Esophagus (tissue), 2 donors: ENCODE measurements around the gene GDAP1L1. TPM values are rescaled to one million over a fixed set of nuclear protein-coding genes. Genes with fewer than 3 reads are reported as not detected.

Source experiments
- H3K27ac ChIP-seq, 2 donors: one replicate each; pipeline ENCODE4 v1.5.1; 2013; ENCODE audit warnings: low read depth in 2 of 2, mild to moderate bottlenecking in 2 of 2, inconsistent platforms in 1 of 2, low read length in 1 of 2, moderate library complexity in 1 of 2
- H3K27me3 ChIP-seq, 2 donors: one replicate each; pipeline ENCODE4 v1.6.1; 2013; ENCODE audit warnings: low read length in 2 of 2, control low read depth in 1 of 2, mild to moderate bottlenecking in 1 of 2; ENCODE audit not compliant: insufficient read depth in 2 of 2, control insufficient read depth in 1 of 2
- H3K36me3 ChIP-seq, 2 donors: one replicate each; pipeline ENCODE4 v1.6.1; 2013; ENCODE audit warnings: low read length in 1 of 2; ENCODE audit not compliant: control insufficient read depth in 2 of 2, insufficient read depth in 2 of 2
- H3K4me1 ChIP-seq, 2 donors: one replicate each; pipeline ENCODE4 v1.6.1; 2013; ENCODE audit warnings: low read length in 1 of 2; ENCODE audit not compliant: control insufficient read depth in 2 of 2, insufficient read depth in 2 of 2
- H3K4me3 ChIP-seq, 2 donors: one replicate each; pipeline ENCODE4 v1.5.1; 2013; ENCODE audit warnings: low read length in 2 of 2, mild to moderate bottlenecking in 2 of 2, low read depth in 1 of 2, moderate library complexity in 1 of 2
- H3K9me3 ChIP-seq, 2 donors: one replicate each; pipeline ENCODE4 v1.6.1; 2013; ENCODE audit warnings: mild to moderate bottlenecking in 2 of 2, low read depth in 1 of 2, low read length in 1 of 2, moderate library complexity in 1 of 2; ENCODE audit not compliant: control insufficient read depth in 2 of 2, insufficient read depth in 1 of 2
- WGBS, 2 donors: extraction: QIAGEN DNeasy Blood & Tissue Kit; methylation state at CpG; one replicate each; pipeline ENCODE4 v1.1.7; 2013; 5-methylcytosine and 5-hydroxymethylcytosine counted together
- polyA plus RNA-seq, 2 donors: library from polyadenylated mRNA; stranded (reverse); fragments of 200-250 nt; gene quantifications; one replicate each; pipeline ENCODE4 v1.2.3, GENCODE V29; 2013
- donor health status: healthy with polysubstance abuse.
- donor health status: Bipolar disorder and iron deficiency.

The GDAP1L1 gene
- not detected for polyA plus RNA-seq

GRCh38 chr20:44247131-44247571, at the start of gene GDAP1L1:
TSS of gene GDAP1L1 (plus strand) at chr20:44247308. CDS start at chr20:44247335, 27 bp downstream.
- WGBS, 2 donors = 4 to 7% methylated on average over 26 to 32 of the region's 32 CpGs
- Histone ChIP-seq H3K9me3 (no peaks in the 10 kb centered on the region), H3K4me1 (peaks cover 2 to 3% of the 10 kb centered on the region in 2 donors), H3K27me3 (no peaks in the 10 kb centered on the region), H3K4me3 (no peak within 1 kb of the TSS), H3K36me3 (no peaks in the 10 kb centered on the region), H3K27ac (no peak within 1 kb of the TSS)

GRCh38 chr20:44198872-44199271, 48.2 kb upstream of the GDAP1L1 start:
- Histone ChIP-seq H3K4me3 (no peak overlapping the region), H3K36me3 (peaks cover 16 to 21% of the 10 kb centered on the region in 2 donors), H3K27me3 (no peaks in the 10 kb centered on the region), H3K4me1 (peaks cover 0 to 2% of the 10 kb centered on the region in 2 donors), H3K9me3 (no peaks in the 10 kb centered on the region), H3K27ac (no peak overlapping the region)
- WGBS, 2 donors = 86 to 89% methylated on average over 4 of the region's 4 CpGs

GRCh38 chr20:44199877-44200276, 47.2 kb upstream of the GDAP1L1 start:
- no peak overlapping the region for H3K27ac ChIP-seq
- WGBS, 2 donors = 89 to 90% methylated on average over 4 of the region's 4 CpGs
- peaks cover 16 to 23% of the 10 kb centered on the region in 2 donors for H3K36me3 ChIP-seq

GRCh38 chr20:44200371-44200770, 46.7 kb upstream of the GDAP1L1 start:
- H3K4me1 ChIP-seq = peaks cover 0 to 4% of the 10 kb centered on the region in 2 donors
- H3K27me3 ChIP-seq = no peaks in the 10 kb centered on the region
- H3K36me3 ChIP-seq = peaks cover 16 to 23% of the 10 kb centered on the region in 2 donors
- H3K4me3 ChIP-seq = no peak overlapping the region
- WGBS, 2 donors = 72 to 83% methylated on average over 4 of the region's 4 CpGs
- no peaks in the 10 kb centered on the region for H3K9me3 ChIP-seq
- H3K27ac ChIP-seq = no peak overlapping the region

More at GRCh38 chr20:44199877-44200276, 47.2 kb upstream of the GDAP1L1 start:
- Histone ChIP-seq H3K27me3 (no peaks in the 10 kb centered on the region), H3K9me3 (no peaks in the 10 kb centered on the region), H3K4me1 (peaks cover 0 to 4% of the 10 kb centered on the region in 2 donors), H3K4me3 (no peak overlapping the region)

- no peak overlapping the region for H3K4me3 ChIP-seq
- peaks cover 0 to 4% of the 10 kb centered on the region in 2 donors for H3K4me1 ChIP-seq
- 67 to 92% methylated on average over 2 of the region's 2 CpGs for WGBS, 2 donors
- no peak overlapping the region for H3K27ac ChIP-seq
- no peaks in the 10 kb centered on the region for H3K9me3 ChIP-seq
- no peaks in the 10 kb centered on the region for H3K27me3 ChIP-seq
- peaks cover 16 to 23% of the 10 kb centered on the region in 2 donors for H3K36me3 ChIP-seq
Observed at GRCh38 chr20:44200983-44201382, 46.1 kb upstream of the GDAP1L1 start.

GRCh38 chr20:44203161-44203560, 43.9 kb upstream of the GDAP1L1 start:
- Histone ChIP-seq H3K36me3 (peaks cover 9 to 13% of the 10 kb centered on the region in 2 donors), H3K27me3 (no peaks in the 10 kb centered on the region), H3K4me3 (no peak overlapping the region), H3K27ac (no peak overlapping the region), H3K4me1 (peaks cover 0 to 4% of the 10 kb centered on the region in 2 donors), H3K9me3 (no peaks in the 10 kb centered on the region)
- WGBS, 2 donors = 79 to 87% methylated on average over 2 of the region's 2 CpGs

- Histone ChIP-seq H3K9me3 (no peaks in the 10 kb centered on the region), H3K27me3 (no peaks in the 10 kb centered on the region), H3K4me3 (no peak overlapping the region), H3K36me3 (peaks cover 8 to 9% of the 10 kb centered on the region in 2 donors), H3K27ac (peak overlapping the region; percentile 97 to 98), H3K4me1 (peaks cover 0 to 4% of the 10 kb centered on the region in 2 donors)
- 57 to 72% methylated on average over 4 of the region's 4 CpGs for WGBS, 2 donors
Observed at GRCh38 chr20:44204156-44204831, 42.8 kb upstream of the GDAP1L1 start.

GRCh38 chr20:44204832-44205215, 42.3 kb upstream of the GDAP1L1 start:
- 63 to 76% methylated on average over 10 of the region's 10 CpGs for WGBS, 2 donors
- Histone ChIP-seq H3K36me3 (peaks cover 7 to 8% of the 10 kb centered on the region in 2 donors), H3K4me3 (peak overlapping the region in 1 of 2 donors; percentile 15), H3K27me3 (no peaks in the 10 kb centered on the region), H3K27ac (peak overlapping the region; percentile 78 to 98), H3K9me3 (no peaks in the 10 kb centered on the region), H3K4me1 (peaks cover 0 to 4% of the 10 kb centered on the region in 2 donors)

- Histone ChIP-seq H3K4me3 (no peak overlapping the region), H3K27ac (no peak overlapping the region)
Observed at GRCh38 chr20:44206132-44206531, 41.0 kb upstream of the GDAP1L1 start.

More at GRCh38 chr20:44206132-44206531, 41.0 kb upstream of the GDAP1L1 start:
- Histone ChIP-seq H3K36me3 (peaks cover 2 to 3% of the 10 kb centered on the region in 2 donors), H3K9me3 (no peaks in the 10 kb centered on the region), H3K27me3 (no peaks in the 10 kb centered on the region), H3K4me1 (peaks cover 0 to 2% of the 10 kb centered on the region in 2 donors)
